ENCODE results near the gene CLDN18. TPM values are rescaled to one million over a fixed set of nuclear protein-coding genes. Genes with fewer than 3 reads are reported as not detected.
A peak's percentile ranks its signal among the peaks of the same experiment; 100 is the strongest.

The CLDN18 gene
- total and polyA plus RNA-seq, 10 of the 15 experiments (the other 5 are each of a cell fraction or from before 2014, with no cell fraction given): 0.05 to 0.28 (median 0.18) TPM; not detected in 1

- TF ChIP-seq MTA2 (IDR thresholded peaks at IDR 0.05; ENCODE audit: low read depth) (peak; percentile 82), MLLT1 (IDR thresholded peaks at IDR 0.05) (no peak), HCFC1 (IDR thresholded peaks at IDR 0.05; ENCODE audit: low read length) (no peak), SREBF1 (IDR thresholded peaks at IDR 0.05; ENCODE audit: low read length) (no peak), PRDM15 (CRISPR knock-in tag; IDR thresholded peaks at IDR 0.05) (no peak), LARP7 (IDR thresholded peaks at IDR 0.05) (no peak), NFYB (IDR thresholded peaks at IDR 0.05; ENCODE audit: insufficient read depth, low read depth, low read length) (no peak), BHLHE40 (IDR thresholded peaks at IDR 0.05; ENCODE audit: borderline replicate concordance in 1 of 2, low read depth in 2 of 2, low read length in 1 of 2) (peak; percentile 73 to 81), ASH2L (IDR thresholded peaks at IDR 0.05; ENCODE audit: borderline replicate concordance, low read depth) (no peak), MAX (IDR thresholded peaks at IDR 0.05; ENCODE audit: low read depth, low read length) (0 out of 2 replicates have a peak, but pooled peaks have one; percentile 25), CHD1 (IDR thresholded peaks at IDR 0.05; ENCODE audit: low read depth, low read length) (no peak), ZNF24 (IDR thresholded peaks at IDR 0.05) (peak; percentile 46; the same call in 1 of the 2 replicates), RCOR1 (conservative IDR thresholded peaks at IDR 0.05; ENCODE audit: low read depth, low read length) (no peak), SMAD1 (IDR thresholded peaks at IDR 0.05; ENCODE audit: low read depth, partially characterized antibody) (no peak), CUX1 (IDR thresholded peaks at IDR 0.05; ENCODE audit: insufficient replicate concordance, low read depth, low read length) (no peak), BCLAF1 (IDR thresholded peaks at IDR 0.05) (no peak), SP1 (IDR thresholded peaks at IDR 0.05; ENCODE audit: low read depth, low read length) (no peak)
Measured at GRCh38 chr3:137988152-137988551, 21.8 kb upstream of the CLDN18 start (continued).

Measured in GM12878 (cell line).